GM12872 (cell line): ENCODE data around the gene CD200.

Experiments
- TF ChIP-seq, protein P1 (sequence below): IDR thresholded peaks from 3 replicates; pipeline ENCODE4 v1.5.1; 2011; ENCODE audit warnings: low read depth, mild to moderate bottlenecking, low read length, moderate library complexity; ENCODE audit not compliant: insufficient read depth

The CD200 gene

GRCh38 chr3:112302881-112303763, 29.8 kb upstream of the CD200 start:
- TF ChIP-seq, protein P1, sequence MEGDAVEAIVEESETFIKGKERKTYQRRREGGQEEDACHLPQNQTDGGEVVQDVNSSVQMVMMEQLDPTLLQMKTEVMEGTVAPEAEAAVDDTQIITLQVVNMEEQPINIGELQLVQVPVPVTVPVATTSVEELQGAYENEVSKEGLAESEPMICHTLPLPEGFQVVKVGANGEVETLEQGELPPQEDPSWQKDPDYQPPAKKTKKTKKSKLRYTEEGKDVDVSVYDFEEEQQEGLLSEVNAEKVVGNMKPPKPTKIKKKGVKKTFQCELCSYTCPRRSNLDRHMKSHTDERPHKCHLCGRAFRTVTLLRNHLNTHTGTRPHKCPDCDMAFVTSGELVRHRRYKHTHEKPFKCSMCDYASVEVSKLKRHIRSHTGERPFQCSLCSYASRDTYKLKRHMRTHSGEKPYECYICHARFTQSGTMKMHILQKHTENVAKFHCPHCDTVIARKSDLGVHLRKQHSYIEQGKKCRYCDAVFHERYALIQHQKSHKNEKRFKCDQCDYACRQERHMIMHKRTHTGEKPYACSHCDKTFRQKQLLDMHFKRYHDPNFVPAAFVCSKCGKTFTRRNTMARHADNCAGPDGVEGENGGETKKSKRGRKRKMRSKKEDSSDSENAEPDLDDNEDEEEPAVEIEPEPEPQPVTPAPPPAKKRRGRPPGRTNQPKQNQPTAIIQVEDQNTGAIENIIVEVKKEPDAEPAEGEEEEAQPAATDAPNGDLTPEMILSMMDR: no peak

GRCh38 chr3:112303764-112304325, 29.1 kb upstream of the CD200 start:
- TF ChIP-seq, protein P1: no peak

DNA sequence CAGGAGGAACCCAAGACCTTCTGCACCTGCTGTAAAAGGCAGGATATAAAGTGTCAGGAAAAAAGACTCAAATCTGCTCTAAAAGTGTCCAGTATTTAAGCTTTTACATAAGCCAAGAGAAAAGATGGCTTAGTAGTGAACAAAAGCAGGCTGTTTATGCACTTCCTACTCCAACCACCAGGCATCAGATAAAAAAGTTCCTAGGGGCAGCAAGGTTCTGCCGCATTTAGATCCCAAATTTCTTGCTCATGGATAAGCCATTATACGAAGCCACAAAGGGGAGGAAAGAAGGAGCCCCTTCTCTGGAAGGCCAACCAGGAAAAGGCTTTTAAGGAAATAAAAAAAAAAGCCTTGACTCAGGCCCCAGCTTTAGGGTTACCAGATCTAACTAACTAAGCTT, 28.3 kb upstream of the CD200 start:
- TF ChIP-seq, protein P1: peak; percentile 50; the same call in 2 of the 3 replicates

DNA sequence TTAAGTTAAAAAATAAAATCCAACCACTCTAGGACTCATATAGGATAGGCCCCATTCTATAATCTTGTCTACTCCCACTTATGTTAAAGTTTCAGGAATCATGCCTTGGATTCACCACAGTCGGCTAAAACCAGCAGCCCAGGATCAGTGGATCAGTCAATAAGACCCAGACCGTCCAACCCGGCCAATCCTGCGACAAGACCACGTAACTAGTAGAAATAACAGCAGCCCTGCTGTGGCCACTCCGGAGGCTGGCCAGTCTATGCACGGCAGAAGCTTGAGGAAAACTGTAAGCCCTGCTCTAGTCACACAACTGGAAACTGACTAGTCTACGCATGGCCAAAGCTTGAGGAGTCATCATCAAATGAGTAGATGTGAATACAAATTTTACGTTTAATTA, 26.1 kb upstream of the CD200 start:
- TF ChIP-seq, protein P1: no peak

DNA sequence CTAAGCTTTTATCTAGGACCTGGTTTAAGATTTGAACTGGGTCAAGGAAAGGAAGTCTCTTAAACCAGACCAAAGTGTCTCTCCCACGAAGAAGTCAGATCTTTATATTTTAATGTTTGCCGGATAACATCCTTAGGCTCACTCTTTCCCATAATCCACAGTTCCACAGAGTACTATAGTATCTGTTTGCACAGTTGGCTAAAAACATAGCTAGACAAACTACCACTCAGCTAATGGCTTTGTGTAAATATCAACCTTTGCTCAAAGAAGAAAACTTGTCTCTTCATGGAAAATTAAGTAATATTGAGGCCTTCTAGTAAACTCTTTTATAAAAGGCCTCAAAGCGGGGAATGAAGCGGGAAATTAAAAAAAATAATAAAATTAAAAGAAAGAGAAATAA, 25.4 kb upstream of the CD200 start:
- TF ChIP-seq, protein P1: no peak

- TF ChIP-seq, protein P1: no peak
These were observed 24.6 kb upstream of the CD200 start for GRCh38 chr3:112308151-112308911.

- TF ChIP-seq, protein P1: no peak
These were observed 18.3 kb upstream of the CD200 start for GRCh38 chr3:112314649-112315048.
